IMR-90 (cell line): ENCODE results near the gene FARS2.

Experiments
- CHD1 ChIP-seq: IDR thresholded peaks from 2 replicates; pipeline ENCODE4 v1.6.1; 2012; ENCODE audit warnings: low read depth, low read length, improper control_type of control experiment
- POLR2A ChIP-seq: IDR thresholded peaks from 2 replicates; pipeline ENCODE4 v1.6.1; 2012; ENCODE audit warnings: mild to moderate bottlenecking, low read depth, low read length
- SMC3 ChIP-seq: fragments of 150-350 bp; IDR thresholded peaks from 2 replicates; pipeline ENCODE4 v1.6.1; 2016; ENCODE audit warnings: low read depth, mild to moderate bottlenecking, antibody characterized with exemption, low read length, moderate library complexity
- TF ChIP-seq, protein P1 (sequence below): conservative IDR thresholded peaks from 2 replicates; pipeline ENCODE4 v1.5.1; 2012; ENCODE audit warnings: mild to moderate bottlenecking, low read depth, low read length, improper control_type of control experiment
- TF ChIP-seq, protein P2 (sequence below): fragments of 150-350 bp; IDR thresholded peaks from 2 replicates; pipeline ENCODE4 v1.6.1; 2017; ENCODE audit warnings: mild to moderate bottlenecking, antibody characterized with exemption, low read length, low read depth
- TF ChIP-seq, protein P3 (sequence below): fragments of 150-350 bp; IDR thresholded peaks from 2 replicates; pipeline ENCODE4 v1.6.1; 2016; ENCODE audit warnings: low read depth, mild to moderate bottlenecking, low read length, moderate library complexity, borderline replicate concordance

DNA sequence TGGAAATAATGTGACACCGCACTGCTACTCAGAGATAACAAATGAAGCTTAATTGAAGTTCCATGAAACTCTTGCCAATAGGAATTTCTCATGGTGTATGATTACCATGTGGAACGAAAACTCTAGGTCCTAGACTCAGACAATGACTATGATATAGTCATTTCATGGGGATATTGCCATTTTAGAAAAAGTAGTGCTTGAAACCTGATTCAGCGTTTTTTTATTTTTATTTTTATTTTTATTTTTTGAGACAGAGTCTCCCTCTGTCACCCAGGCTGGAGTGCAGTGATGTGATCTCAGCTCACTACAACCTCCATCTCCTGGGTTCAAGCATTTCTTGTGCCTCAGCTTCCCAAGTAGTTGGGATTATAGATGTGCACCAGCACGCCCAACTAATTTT, 253.9 kb downstream of the FARS2 start:
- TF ChIP-seq, protein P1, sequence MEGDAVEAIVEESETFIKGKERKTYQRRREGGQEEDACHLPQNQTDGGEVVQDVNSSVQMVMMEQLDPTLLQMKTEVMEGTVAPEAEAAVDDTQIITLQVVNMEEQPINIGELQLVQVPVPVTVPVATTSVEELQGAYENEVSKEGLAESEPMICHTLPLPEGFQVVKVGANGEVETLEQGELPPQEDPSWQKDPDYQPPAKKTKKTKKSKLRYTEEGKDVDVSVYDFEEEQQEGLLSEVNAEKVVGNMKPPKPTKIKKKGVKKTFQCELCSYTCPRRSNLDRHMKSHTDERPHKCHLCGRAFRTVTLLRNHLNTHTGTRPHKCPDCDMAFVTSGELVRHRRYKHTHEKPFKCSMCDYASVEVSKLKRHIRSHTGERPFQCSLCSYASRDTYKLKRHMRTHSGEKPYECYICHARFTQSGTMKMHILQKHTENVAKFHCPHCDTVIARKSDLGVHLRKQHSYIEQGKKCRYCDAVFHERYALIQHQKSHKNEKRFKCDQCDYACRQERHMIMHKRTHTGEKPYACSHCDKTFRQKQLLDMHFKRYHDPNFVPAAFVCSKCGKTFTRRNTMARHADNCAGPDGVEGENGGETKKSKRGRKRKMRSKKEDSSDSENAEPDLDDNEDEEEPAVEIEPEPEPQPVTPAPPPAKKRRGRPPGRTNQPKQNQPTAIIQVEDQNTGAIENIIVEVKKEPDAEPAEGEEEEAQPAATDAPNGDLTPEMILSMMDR = no peak
- no peak for TF ChIP-seq POLR2A
- TF ChIP-seq, protein P2, sequence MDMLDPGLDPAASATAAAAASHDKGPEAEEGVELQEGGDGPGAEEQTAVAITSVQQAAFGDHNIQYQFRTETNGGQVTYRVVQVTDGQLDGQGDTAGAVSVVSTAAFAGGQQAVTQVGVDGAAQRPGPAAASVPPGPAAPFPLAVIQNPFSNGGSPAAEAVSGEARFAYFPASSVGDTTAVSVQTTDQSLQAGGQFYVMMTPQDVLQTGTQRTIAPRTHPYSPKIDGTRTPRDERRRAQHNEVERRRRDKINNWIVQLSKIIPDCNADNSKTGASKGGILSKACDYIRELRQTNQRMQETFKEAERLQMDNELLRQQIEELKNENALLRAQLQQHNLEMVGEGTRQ = no peak
- TF ChIP-seq CHD1 = no peak
- TF ChIP-seq, protein P3, sequence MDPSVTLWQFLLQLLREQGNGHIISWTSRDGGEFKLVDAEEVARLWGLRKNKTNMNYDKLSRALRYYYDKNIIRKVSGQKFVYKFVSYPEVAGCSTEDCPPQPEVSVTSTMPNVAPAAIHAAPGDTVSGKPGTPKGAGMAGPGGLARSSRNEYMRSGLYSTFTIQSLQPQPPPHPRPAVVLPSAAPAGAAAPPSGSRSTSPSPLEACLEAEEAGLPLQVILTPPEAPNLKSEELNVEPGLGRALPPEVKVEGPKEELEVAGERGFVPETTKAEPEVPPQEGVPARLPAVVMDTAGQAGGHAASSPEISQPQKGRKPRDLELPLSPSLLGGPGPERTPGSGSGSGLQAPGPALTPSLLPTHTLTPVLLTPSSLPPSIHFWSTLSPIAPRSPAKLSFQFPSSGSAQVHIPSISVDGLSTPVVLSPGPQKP = no peak
- TF ChIP-seq SMC3 = no peak
